Posterior cingulate gyrus (tissue), 11 donors: ENCODE results near the gene RER1.

ENCODE experiments used
- DNase-seq, 10 donors: peaks; one replicate each; pipeline versions ENCODE4 v3.0.0 to v3.0.0-alpha.2; 2020 to 2021; ENCODE audit warnings: mixed read lengths in 3 of 10
- intact Hi-C: fragments of 100-400 bp; cut with DNase I; formaldehyde crosslinking; loops from one replicate; pipeline ENCODE4 v1.15.1; 2023

RER1 gene

DNA sequence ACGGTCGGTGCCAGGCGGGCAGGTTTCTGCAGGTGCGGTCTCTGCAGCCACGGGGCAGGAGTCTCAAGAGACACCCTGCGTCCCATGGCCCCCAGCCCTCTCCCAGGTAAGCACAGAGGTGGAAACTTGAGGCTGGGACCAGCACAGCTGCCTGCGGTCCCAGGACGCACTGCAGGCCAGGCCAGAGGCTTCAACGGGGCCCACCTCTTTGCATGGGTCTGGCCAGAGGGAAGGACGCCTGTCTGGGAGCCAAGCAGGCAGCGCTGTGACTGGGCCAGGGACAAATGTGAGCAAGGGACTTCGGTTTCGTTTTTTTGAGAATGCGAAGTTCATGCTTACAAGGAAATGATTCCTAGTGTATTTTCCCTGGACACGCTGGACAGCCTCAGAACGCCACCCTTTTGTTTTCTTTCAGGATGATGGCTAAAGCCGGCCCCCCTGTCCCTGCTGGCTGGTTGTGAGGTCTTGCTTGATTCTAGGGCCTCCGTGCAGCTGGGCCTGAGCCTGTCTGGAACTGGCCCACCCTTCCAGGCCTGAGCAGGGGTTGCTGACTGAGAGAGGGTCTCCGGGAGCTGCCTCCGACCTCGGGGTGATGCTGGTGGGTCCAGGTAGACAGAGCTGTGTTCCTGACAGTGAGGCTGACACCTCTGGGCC is 38.6 kb upstream of the RER1 start:
- DNase-seq, result peak in 5 of 10 donors; percentile 3 to 77 (median 59)
- intact Hi-C loops, result no loop called here

DNA sequence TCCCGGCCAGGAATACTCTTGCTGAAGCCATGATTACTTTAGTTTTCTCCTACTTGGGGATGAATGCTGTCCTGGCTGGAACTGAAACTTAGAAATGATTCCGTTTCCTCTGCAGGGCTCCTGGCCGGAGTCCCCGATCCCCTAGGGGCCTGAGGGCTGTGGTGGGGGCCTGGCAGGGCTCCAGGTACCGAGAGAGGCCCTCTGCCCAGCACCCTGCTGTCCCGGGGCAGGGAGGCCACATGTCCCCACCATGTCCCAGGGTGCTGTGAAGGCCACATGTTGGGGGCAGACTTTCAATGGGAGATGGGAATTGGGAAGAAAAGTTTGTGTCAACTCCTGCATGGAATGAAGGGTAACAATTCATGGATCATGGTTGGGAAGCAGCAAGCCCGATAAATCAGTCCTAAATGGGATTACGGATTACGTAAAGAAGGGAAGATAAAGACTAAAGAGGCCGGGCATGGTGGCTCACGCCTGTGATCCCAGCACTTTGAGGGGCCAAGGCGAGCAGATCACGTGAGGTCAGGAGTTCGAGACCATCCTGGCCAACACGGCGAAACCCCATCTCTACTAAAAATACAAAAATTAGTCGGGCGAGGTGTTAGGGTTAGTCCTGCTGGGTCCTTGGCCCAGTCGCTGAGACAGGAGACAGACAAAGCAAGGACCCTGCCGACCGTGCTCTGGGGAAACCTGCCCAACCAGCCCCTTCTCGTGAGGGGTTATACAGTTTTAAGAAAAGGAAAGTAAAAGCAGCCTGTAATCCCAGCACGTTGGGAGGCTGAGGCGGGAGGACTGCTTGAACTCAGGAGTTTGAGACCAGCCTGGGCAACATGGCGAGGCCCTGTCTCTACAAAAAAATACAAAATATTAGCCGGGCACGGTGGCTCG is 37.8 kb upstream of the RER1 start:
- DNase-seq, result peak in 5 of 10 donors; percentile 3 to 70 (median 54)
- intact Hi-C loops, result no loop called here

DNA sequence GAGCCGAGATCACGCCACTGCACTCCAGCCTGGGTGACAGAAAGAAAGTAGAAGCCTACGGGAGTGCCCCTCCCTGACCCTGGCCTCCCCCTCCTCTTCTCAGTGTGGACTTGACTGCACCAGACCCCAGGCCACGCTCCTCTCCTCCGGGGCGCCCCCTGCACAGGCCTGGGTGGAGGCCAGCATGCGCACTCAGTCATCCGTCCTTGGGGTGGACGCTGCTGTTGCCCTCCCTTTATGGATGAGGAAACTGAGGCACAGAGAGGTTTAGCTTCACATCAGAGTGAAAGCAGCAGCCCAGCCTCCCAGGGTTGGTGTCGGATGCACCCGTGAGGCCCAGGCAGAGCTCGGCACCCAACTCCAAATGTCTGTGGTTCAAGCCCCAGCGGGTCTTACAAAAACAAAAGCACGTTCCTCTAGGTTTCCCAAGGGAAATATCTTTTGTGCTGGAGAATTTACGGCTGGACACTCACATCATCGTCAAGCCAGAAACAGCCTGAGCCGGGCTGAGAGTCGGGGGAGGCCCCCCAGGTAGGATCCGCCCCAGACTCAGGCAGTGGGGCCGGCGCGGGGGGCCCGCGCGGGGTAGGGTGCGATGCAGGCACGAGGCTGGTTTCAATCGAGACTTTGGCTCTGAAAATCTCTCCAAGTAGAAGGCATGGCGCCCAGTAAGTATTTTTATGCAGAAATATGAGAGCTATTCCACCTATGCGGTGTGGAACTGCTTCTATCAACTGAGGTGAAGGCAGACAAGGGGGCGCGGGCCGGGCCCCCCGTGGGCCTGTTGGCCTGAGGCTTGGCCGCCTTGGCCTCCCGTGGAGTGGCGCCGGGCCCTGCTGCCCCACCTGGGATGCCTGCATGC is 36.9 kb upstream of the RER1 start:
- peak in 5 of 10 donors; percentile 2 to 77 (median 70) for DNase-seq
- intact Hi-C loops, result no loop called here

DNA sequence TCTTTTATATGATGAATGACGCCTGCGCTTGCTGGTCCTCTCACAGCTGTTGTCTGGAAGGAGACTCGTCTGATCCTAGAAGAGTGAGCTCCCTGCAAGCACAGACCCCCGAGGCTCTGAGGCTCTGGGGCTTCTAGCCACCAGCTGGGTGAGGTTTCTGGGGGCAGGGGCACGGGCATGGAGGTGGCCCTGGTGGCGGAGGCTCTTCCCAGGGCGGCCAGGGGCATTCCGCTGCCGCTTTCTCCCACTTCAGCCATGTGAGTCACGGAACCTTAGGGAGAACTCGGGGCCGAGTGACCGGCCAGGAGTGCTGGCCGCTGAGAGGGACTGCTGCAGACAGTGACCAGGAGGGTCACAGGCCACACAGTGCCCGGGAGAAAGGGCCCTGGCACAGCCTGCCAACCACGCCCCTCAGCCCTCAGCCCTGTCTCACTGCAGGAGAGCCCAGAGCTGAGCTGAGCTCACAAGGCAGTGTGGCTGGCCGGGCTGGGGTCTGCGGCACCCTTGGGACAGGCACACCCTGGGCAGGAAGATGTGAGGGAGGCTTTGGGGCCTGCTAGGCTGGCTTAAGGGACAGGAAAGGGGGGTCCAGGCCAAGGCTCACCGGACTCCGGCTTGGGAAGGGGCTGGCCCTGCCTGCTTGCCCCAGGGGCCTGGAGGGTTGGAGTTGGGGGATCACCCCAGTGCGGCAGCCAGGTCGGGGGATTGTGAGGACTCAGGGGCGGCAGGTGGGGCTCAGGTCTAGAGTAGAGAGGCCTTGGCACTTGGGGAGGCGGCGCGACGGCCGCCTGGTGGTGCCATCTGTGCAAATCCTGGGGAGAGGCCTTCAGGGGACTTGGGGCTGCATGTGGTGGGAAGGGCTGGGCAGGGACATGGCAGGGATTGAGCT is 36.0 kb upstream of the RER1 start:
- intact Hi-C loops, result no loop called here
- DNase-seq, result peak in 5 of 10 donors; percentile 3 to 83 (median 59)

DNA sequence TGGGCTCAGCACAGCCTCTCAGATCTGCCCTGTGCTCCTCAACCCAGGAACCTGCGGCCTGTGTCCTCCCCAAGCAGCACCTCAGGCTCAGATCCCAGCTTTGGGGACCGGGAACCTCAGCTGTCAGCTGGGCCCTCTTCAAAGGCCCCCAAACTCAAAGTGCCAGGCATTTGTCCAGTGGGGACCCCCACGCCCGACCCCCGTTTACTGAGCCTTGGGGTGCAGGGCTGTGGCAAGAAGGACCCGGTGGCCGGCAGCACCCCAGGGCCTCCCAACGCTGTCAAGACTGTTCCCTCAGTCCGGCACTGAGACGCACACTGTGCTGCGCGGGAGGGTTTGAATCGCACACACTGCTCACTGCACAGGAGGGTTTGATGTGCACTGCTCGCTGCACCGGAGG is 35.2 kb upstream of the RER1 start:
- intact Hi-C loops, result no loop called here
- DNase-seq, result peak in 5 of 10 donors; percentile 0 to 75 (median 59)

DNA sequence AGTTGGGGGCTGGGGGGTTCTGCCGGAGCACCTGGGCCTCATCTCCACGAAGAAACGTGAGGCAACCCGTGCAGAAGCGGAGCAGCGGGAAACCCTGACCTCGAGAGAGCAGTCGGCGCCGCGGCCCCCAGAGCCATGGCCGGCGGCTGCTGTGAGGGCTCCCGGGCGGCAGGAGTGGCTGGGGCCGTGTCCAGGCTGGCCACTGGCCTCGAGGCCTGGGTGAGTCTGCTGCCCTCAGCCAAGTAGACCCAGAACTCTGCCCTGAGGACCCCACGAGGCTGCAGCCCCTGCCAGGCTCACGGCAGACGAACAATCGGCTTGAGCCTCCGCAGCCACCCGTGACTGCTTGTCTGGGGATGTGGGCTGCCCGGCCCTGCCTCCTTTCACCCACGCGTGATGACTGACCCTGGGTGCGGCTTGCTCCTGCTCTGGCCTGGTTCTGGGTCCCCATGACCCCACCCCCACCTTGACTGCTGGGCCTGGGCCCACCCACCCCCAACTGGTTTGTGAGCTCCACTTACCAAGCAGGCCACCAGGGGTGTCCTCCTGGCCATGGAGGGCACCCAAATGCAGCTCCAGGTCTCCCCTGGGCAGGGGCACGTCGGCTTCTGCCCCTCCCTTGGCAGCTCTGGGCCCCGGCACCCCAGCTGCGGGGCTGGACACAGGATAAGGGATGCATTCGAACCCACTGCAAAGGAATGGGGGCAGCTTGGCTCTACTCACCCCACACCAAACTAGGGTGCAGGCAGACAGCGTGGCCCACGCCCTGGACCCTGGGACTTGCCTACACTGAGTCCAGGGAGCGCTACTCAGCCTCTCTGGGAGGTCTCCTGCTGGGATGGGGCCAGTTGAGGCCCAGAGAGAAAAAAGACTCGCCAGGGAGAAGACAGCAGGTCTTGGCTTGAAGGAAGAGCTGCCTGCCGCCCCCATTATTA is 34.5 kb upstream of the RER1 start:
- intact Hi-C loops, result no loop called here
- DNase-seq, result peak in 5 of 10 donors; percentile 3 to 74 (median 63)

DNA sequence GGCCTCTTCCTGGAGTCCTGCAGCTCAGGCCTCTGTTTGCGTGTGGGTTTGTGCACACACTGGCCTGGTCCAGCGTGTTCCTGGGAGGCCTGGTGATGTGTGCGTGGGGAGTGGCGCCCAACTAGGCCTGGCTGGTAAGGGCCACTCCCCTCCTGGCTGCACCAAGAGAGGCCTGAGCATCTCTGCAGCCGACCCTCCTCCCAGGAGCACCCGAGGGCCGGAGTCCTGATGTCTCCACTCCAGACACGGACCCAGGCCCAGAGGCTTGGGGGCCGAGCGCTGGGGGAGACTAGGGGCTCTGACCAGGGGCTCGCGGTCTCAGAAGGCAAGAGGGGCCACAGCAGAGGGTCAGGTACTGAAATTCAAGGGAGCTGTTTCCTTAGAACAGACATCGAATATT is 33.6 kb upstream of the RER1 start:
- intact Hi-C loops, result no loop called here
- peak in 4 of 10 donors; percentile 3 to 65 (median 27) for DNase-seq

DNA sequence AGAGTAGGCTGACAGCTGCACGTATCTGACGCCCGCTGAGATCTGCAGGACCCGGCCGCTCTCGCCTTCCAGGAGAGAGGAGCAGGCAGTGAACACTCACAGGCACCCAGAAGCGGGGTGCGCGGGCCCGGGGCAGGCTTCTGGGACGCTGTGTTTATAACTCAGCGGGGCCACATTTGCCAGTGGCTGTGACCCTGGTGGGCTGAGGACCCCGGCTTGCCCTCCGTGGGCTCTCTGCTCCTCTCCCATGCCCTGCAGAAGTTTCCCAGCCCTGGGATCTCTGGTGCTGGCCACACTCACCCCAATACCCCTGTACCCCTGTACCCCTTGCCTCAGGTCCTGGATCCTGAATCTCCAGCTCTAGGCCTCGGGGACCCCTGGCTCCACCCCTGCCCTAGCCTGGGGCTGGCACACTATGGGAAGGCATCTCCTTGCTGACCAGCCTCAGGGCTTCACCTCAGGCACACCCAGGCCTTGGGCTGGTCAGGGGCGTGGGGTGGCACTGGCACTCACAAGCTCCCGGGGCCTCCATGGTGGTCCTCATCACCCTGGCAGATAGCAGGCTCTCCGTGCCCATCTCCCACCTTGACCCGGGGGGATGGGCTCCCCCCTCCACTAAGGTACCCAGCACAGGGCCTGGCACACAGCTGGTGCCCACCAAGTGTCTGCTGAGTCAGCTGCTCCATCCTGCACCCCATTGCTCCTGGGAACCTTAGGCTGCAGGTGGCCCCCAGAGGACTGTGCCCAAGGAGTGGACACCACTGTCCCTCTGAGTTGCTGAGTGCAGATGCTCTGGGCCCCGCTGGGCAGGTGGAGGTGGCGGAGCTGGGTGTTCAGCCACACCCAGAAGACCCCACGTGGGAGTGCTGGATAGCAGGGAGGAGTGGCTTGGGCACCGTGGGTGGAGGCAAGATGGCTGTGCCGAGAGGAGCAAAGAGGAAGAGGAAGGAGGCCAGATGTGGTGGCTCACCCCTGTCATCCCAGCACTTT is 32.7 kb upstream of the RER1 start:
- intact Hi-C loops, result no loop called here
- peak in 5 of 10 donors; percentile 3 to 70 (median 49) for DNase-seq

DNA sequence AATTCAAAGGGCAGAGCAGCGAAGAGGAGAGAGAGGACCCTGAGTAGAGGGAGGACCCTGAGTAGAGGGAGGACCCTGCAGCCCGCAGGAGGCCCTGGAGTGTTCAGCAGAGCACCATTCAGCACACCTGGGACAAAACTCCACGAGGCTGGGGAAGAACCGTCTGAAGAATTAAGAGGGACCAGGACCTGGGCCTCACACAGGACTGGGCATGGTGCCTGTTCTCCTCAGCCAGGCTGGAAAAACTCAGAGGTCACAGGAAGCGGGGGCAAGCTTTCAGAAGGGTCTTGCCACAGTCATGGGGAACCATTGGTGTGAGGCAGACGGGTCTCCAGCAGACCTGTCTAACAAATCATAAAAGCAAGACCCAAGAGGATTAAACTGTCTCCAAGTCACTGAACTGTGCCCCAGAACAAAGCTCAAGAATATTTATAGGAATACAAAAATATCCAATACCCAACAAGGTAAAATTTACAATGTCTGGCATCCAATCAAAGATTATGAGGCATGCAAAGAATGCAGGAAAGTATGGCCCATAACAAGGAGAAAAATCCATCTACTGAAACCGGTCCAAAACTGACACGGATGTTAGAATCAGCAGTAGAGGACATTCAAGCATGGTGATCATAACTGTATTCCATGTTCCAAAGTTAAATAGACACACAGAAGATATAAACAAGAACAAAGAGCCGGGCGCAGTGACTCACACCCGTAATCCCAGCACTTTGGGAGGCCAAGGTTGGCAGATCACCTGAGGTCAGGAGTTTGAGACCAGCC is 30.9 kb upstream of the RER1 start:
- intact Hi-C loops, result no loop called here
- DNase-seq, result peak in 5 of 10 donors; percentile 1 to 35 (median 15)

DNA sequence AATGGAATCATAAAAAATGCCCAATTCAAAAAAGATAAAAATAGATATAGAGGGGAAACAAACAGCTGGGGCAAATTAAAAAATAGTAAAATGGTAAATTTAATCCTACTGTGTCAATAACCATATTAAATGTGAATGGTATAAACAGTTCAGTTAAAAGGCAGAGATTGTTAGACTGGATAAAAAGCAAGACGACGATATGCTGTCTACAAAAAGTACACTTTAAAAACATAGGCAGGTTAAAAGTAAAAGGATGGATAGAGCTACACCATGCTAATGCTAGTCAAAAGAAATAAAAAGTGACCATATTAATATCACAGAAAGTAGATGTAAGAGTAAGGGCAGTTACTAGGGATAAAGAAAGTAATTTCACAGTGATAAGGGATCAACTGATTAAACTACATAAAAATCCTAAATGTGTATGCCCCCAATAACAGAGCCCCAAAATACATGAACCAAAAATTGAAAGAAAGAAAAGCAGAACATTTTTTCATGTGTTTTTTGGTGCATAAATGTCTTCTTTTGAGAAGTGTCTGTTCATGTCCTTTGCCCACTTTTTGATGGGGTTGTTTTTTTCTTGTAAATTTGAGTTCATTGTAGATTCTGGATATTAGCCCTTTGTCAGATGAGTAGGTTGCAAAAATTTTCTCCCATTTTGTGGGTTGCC is 27.7 kb upstream of the RER1 start:
- intact Hi-C loops, result no loop called here
- no peak for DNase-seq

DNA sequence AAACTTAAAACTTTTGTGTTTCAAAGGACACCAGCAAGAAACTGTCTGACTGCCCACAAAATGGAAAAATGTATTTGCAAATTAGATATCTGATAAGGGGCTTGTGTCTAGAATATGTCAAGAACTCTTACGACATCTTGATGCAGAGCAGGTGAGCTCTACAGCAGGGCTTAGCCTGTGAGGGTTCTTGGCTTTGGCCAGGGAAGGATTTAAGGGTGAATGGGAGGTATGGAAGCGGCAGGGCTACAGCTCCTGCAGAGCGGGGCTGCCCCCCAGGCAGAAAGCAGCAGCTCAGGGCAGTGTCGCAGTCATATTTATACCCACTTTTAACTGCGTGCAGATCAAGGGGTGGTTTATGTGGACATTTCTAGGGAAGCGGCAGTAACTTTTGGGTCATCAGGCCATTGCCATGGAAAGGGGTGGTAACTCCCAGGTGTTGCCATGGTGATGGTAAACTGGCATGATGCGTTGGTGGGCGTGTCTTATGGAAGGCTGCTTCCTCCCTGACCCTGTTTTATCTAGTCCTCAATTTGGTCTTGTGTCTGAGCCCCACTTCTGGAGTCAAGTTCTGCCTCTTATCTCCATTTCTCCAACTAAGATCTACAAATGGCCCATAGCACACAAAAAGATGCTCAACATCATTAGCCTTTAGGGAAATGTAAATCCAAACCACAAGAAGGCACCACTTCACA is 23.4 kb upstream of the RER1 start:
- DNase-seq, result peak in 2 of 10 donors; percentile 24 to 28
- intact Hi-C loops, result no loop called here

DNA sequence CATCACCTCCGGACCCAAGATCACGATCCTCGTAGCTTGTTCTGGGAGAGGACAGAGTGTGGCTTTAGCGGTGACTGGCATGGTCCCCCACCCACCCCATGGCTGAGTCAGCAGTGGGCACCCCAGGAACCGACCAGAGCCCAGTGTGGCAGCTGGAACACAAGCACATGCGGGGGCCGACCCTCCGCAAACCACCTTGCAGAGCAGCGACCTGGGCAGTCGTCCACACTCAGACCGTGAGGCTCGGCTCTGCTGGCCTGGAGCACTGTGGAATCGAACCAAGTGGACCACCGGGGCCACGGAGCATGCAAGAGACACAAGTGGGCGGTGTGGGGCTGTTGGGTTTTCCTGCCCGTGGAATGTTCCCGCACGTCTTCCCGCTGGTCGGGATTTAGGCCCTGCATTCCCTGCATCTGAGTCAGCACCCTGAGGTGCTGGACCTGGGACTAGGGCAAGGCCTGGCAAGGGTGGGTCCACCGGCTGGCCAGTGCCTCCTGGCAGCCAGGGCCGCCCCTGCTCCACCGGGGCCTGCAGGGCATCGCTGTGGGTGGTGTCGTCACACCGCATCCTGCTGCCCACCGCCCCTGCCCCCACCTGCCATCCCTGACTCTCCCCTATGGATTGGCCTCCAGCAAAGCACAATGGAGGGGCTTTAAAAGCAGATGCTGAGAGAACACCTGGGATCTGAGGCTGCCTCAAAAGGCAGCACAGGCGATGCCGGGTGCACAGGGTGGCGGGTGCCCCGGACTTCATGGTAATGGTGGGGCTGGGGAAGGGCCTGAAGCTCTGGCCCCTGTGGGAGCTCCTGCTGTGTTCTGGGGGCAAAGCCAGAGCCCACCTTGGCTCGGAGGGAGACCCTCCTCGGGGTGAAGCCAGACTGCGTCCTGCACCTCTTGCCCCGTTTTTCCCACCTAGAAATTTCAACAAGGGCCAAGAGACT is 18.8 kb upstream of the RER1 start:
- intact Hi-C loops, result no loop called here
- DNase-seq, result peak in 5 of 10 donors; percentile 1 to 84 (median 52)

DNA sequence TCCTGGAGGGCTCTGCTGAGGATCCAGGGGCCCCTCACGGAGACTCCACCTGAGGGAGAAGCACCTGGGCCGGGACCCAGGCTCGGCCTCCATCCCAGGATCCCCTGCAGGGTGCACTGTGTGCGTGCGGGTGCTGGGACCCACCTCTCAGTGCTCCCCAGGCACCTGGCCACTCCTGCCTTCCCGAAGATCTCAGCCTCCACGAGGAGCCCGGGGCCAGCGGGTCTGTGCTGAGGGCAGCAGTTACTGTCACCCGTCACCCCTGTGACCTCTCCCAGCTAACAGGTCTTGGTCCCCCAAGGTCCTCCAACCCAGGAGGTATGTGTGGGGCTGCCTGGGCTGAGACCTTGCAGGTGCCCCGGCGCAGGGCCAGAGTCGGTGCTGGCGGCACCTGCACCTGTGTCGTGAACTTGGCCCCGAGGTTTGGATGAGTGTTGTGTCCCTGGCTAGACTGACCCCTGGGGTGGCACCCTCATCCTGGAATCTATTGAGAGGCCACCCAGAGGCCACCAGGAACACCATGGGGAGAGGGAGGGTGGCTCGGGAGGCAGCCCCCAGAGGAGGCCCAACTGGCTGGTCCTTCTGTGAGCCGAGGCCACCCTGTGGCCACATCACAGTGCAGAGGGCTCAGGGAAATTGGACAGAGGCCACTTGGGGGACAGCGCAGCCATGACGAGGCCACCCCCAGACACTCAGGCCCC is 17.9 kb upstream of the RER1 start:
- DNase-seq, result peak in 4 of 10 donors; percentile 2 to 80 (median 55)
- intact Hi-C loops, result no loop called here
